OCI-LY7 (cell line): ENCODE measurements around the gene EPX.

Source experiments
- EZH2phosphoT487 ChIP-seq: fragments of 200-600 bp; sonication (generic); IDR thresholded peaks from 2 replicates; pipeline ENCODE4 v1.6.1; 2018; ENCODE audit warnings: low read depth, borderline replicate concordance, mild to moderate bottlenecking, mixed run types, antibody characterized with exemption, low read length, moderate library complexity, mixed read lengths
- TF ChIP-seq, protein P1 (sequence below): fragments of 200-600 bp; sonication (generic); conservative IDR thresholded peaks from 2 replicates; pipeline ENCODE4 v1.5.1; 2014; ENCODE audit warnings: mild to moderate bottlenecking, antibody characterized with exemption, low read length, moderate library complexity, mixed read lengths

- TF ChIP-seq, protein P1, sequence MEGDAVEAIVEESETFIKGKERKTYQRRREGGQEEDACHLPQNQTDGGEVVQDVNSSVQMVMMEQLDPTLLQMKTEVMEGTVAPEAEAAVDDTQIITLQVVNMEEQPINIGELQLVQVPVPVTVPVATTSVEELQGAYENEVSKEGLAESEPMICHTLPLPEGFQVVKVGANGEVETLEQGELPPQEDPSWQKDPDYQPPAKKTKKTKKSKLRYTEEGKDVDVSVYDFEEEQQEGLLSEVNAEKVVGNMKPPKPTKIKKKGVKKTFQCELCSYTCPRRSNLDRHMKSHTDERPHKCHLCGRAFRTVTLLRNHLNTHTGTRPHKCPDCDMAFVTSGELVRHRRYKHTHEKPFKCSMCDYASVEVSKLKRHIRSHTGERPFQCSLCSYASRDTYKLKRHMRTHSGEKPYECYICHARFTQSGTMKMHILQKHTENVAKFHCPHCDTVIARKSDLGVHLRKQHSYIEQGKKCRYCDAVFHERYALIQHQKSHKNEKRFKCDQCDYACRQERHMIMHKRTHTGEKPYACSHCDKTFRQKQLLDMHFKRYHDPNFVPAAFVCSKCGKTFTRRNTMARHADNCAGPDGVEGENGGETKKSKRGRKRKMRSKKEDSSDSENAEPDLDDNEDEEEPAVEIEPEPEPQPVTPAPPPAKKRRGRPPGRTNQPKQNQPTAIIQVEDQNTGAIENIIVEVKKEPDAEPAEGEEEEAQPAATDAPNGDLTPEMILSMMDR = no peak
- no peak for TF ChIP-seq EZH2phosphoT487
Measured at GRCh38 chr17:58235821-58236220, 43.3 kb downstream of the EPX start.
